Thoracic aorta (tissue), 2 donors: ENCODE results near the gene ARHGAP10. TPM values are rescaled to one million over a fixed set of nuclear protein-coding genes. Genes with fewer than 3 reads are reported as not detected.
"Not testable (repeated sequence)": the region's sequence is repeated elsewhere in the genome, so short reads cannot be mapped to it uniquely, and the experiment has no call there.

ENCODE experiments used
- ATAC-seq: fragments of 150-250 bp; one replicate; pipeline ENCODE4 v1.8.0; 2017; ENCODE audit warnings: low read depth; ENCODE audit not compliant: insufficient number of reproducible peaks, low FRiP score
- DNase-seq: peaks from one replicate; pipeline ENCODE4 v3.0.0-alpha.2; 2020; ENCODE audit warnings: low spot score
- H3K27ac ChIP-seq, 2 donors: fragments of 200-600 bp; sonication (generic); 1 replicate in 1 of 2; 2 replicates in 1 of 2; pipeline ENCODE4 v1.5.1; 2016; ENCODE audit warnings: mild to moderate bottlenecking in 2 of 2, moderate library complexity in 2 of 2
- H3K27me3 ChIP-seq: fragments of 200-600 bp; sonication (generic); replicated peaks from 2 replicates; pipeline ENCODE4 v1.6.0; 2016; ENCODE audit warnings: mild to moderate bottlenecking; ENCODE audit not compliant: insufficient read depth
- H3K36me3 ChIP-seq: fragments of 200-600 bp; sonication (generic); one replicate; pipeline ENCODE4 v1.5.1; 2016
- H3K4me1 ChIP-seq, 2 donors: fragments of 200-600 bp; sonication (generic); 1 replicate in 1 of 2; 2 replicates in 1 of 2; pipeline versions ENCODE4 v1.5.1 to v1.6.0; 2016; ENCODE audit warnings: low read depth in 2 of 2, mild to moderate bottlenecking in 1 of 2; ENCODE audit not compliant: control insufficient read depth in 1 of 2
- H3K4me3 ChIP-seq: fragments of 200-600 bp; sonication (generic); 2 replicates; pipeline ENCODE4 v1.5.1; 2016; ENCODE audit warnings: mild to moderate bottlenecking
- H3K9me3 ChIP-seq: fragments of 200-600 bp; sonication (generic); 2 replicates; pipeline ENCODE4 v1.5.1; 2016
- total RNA-seq, 2 donors: library from RNA; depleted of rRNA; stranded (reverse); fragments of >200 nt; gene quantifications; one replicate each; pipeline versions ENCODE4 v1.1.0 to v1.2.3, GENCODE V29; 2016
- TF ChIP-seq, protein P1 (sequence below): fragments of 200-600 bp; sonication (generic); IDR thresholded peaks from one replicate; pipeline ENCODE4 v1.5.1; 2019; ENCODE audit warnings: antibody characterized with exemption

The ARHGAP10 gene
- total RNA-seq, 2 donors from 2014 or later: 195 to 211 TPM

DNA sequence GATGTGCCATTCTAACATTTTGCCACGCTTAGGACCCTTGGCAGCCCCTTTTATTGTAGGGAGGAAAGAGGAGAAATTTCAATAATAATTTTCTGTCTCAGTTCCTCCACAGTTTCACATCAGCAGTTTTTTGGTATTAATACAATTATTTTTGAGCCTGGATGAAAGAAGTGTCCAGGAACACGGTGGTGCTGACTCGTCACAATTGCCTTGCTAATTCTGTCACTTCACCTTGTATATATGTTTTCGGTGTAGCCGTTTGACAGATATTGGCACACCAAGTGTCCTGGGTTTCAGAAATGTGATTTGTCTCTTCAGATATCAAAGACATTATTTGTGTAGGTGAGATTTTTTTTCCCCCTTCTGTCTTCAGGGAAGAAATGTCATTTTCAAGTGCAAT lies 142.2 kb downstream of the ARHGAP10 start:
- TF ChIP-seq, protein P1, sequence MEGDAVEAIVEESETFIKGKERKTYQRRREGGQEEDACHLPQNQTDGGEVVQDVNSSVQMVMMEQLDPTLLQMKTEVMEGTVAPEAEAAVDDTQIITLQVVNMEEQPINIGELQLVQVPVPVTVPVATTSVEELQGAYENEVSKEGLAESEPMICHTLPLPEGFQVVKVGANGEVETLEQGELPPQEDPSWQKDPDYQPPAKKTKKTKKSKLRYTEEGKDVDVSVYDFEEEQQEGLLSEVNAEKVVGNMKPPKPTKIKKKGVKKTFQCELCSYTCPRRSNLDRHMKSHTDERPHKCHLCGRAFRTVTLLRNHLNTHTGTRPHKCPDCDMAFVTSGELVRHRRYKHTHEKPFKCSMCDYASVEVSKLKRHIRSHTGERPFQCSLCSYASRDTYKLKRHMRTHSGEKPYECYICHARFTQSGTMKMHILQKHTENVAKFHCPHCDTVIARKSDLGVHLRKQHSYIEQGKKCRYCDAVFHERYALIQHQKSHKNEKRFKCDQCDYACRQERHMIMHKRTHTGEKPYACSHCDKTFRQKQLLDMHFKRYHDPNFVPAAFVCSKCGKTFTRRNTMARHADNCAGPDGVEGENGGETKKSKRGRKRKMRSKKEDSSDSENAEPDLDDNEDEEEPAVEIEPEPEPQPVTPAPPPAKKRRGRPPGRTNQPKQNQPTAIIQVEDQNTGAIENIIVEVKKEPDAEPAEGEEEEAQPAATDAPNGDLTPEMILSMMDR: no peak
- Histone ChIP-seq H3K4me3 (no peak overlapping the region), H3K4me1 (peaks cover 0 to 12% of the 10 kb centered on the region in 2 donors), H3K9me3 (no peaks in the 10 kb centered on the region), H3K27me3 (no peaks in the 10 kb centered on the region), H3K36me3 (peaks cover 37% of the 10 kb centered on the region), H3K27ac (no peak overlapping the region)
- ATAC-seq (no peak), DNase-seq (no peak)

DNA sequence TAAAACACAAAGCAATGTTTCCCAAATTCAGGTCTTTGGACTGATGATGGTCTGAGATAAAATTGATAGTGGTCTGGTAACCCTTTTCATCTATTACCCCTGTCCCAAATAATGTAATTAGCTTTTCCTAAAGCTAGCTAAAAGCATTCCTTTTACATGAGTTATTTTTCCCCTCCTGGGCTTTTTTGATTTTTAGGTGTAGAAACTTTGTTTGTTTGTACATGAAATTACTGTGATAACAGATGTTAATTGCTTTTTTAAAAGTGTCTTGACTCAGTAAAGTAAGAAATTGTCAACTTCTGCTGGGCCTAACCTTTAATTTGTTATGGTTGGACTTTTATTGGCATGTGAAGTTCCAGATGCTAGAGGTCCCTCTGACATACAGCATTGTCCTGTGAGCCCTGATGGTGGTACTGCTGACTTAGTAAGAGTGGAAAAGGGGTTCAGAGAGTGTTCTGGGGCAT lies 145.5 kb downstream of the ARHGAP10 start:
- Histone ChIP-seq H3K4me1 (peaks cover 0 to 12% of the 10 kb centered on the region in 2 donors), H3K36me3 (peaks cover 47% of the 10 kb centered on the region), H3K27me3 (no peaks in the 10 kb centered on the region), H3K9me3 (no peaks in the 10 kb centered on the region), H3K27ac (no peak overlapping the region), H3K4me3 (no peak overlapping the region)
- DNase-seq (no peak), ATAC-seq (no peak)
- TF ChIP-seq, protein P1: no peak

DNA sequence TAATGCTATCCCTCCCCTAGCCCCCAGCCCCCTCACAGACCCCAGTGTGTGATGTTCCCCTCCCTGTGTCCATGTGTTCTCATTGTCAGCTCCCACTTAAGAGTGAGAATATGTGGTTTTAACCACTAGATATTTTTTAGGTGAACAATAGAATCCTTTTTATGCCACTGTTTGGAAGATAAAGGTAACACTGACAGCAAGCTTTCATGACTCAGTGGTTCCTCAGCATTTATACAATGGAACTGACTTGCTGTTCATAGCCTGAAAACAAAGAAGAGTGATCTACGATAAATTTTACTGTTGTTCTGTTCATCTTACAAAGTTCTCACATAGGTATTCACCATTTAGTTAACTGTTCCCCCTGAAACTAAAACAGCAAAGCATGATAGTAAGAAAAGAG lies 147.8 kb downstream of the ARHGAP10 start:
- no peaks in the 10 kb centered on the region for H3K27me3 ChIP-seq
- no peak overlapping the region for H3K4me3 ChIP-seq
- TF ChIP-seq, protein P1: no peak
- H3K4me1 ChIP-seq: peaks cover 0 to 12% of the 10 kb centered on the region in 2 donors
- peaks cover 48% of the 10 kb centered on the region for H3K36me3 ChIP-seq
- no peaks in the 10 kb centered on the region for H3K9me3 ChIP-seq
- no peak overlapping the region for H3K27ac ChIP-seq
- DNase-seq (no peak), ATAC-seq (no peak)

DNA sequence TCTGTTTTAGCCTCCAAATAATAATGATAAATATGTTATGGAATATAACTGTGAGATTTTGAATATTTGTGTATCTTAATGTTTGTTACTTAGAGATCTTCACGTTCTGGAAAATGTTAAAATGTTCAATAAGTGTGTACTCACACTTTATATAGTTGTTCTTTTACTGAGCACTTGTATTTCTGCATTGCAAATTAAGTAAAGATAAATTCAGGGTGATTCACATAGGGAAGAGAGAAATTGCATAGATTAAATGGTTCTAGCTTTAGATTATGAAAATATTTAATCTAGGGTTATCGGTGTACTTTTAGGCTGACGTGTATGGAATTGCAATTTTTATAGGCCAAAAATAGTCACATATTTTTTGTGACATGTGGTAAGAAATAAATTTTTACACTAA lies 148.6 kb downstream of the ARHGAP10 start:
- H3K27me3 ChIP-seq: no peaks in the 10 kb centered on the region
- peaks cover 42% of the 10 kb centered on the region for H3K36me3 ChIP-seq
- ATAC-seq (no peak), DNase-seq (no peak)
- H3K4me3 ChIP-seq: no peak overlapping the region
- TF ChIP-seq, protein P1: no peak
- H3K4me1 ChIP-seq: peaks cover 0 to 12% of the 10 kb centered on the region in 2 donors
- H3K27ac ChIP-seq: no peak overlapping the region
- H3K9me3 ChIP-seq: no peaks in the 10 kb centered on the region

DNA sequence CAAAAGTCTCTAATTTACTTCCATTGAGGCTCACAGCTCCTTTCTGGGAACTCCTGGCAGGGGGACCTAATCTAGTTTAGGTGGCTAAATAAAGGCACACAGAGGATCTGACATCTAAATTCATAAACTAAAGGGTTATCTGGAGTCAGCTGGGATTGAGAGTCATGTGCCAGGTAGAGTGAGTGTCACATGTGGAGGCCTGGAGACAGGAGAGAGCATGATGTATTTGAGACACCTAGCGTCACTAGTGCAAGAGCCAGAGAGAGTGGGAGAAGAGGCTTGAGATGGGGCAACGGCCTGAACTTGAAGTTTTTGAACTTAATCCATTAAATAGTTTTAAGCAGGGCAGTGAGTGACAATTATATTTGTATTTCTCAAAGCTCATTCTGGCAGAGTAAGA lies 152.6 kb downstream of the ARHGAP10 start:
- H3K4me3 ChIP-seq: no peak overlapping the region
- H3K4me1 ChIP-seq: no peaks in the 10 kb centered on the region
- H3K27me3 ChIP-seq: no peaks in the 10 kb centered on the region
- H3K36me3 ChIP-seq: peaks cover 31% of the 10 kb centered on the region
- DNase-seq (no peak), ATAC-seq (no peak)
- TF ChIP-seq, protein P1: no peak
- no peaks in the 10 kb centered on the region for H3K9me3 ChIP-seq
- no peak overlapping the region for H3K27ac ChIP-seq

DNA sequence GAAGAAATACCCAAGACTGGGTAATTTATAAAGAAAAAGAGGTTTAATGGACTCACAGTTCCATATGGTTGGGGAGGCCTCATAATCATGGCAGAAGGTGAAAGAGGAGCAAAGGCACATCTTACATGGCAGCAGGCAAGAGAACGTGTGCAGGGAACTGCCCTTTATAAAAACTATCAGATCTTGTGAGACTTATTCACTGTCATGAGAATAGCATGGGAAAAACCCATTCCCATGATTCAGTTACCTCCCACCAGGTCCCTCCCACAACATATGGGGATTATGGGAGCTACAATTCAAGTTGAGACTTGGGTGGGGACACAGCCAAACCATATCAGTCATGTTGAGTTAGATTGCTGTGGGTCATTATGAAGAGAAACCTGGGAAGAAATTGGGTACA lies 153.3 kb downstream of the ARHGAP10 start:
- H3K9me3 ChIP-seq, H3K27me3 ChIP-seq, ATAC-seq, H3K4me1 ChIP-seq, H3K4me3 ChIP-seq, H3K27ac ChIP-seq, DNase-seq: not testable (repeated sequence)
- H3K36me3 ChIP-seq: peaks cover 27% of the 10 kb centered on the region
